Stomach smooth muscle (tissue), 2 donors: ENCODE results near the gene SRBD1.
"Not testable (repeated sequence)": the region's sequence is repeated elsewhere in the genome, so short reads cannot be mapped to it uniquely, and the experiment has no call there.

ENCODE experiments used
- H3K27ac ChIP-seq: one replicate; pipeline ENCODE4 v1.7.0; 2013; ENCODE audit warnings: mild to moderate bottlenecking, low read length, inconsistent platforms
- H3K27me3 ChIP-seq, 2 donors: one replicate each; pipeline ENCODE4 v1.7.0; 2013; ENCODE audit warnings: low read length in 2 of 2; ENCODE audit not compliant: insufficient read depth in 2 of 2, control insufficient read depth in 1 of 2
- H3K36me3 ChIP-seq, 2 donors: one replicate each; pipeline ENCODE4 v1.7.0; 2013; ENCODE audit warnings: low read length in 2 of 2; ENCODE audit not compliant: control insufficient read depth in 2 of 2, insufficient read depth in 2 of 2
- H3K4me1 ChIP-seq: one replicate; pipeline ENCODE4 v1.7.0; 2013; ENCODE audit warnings: low read length; ENCODE audit not compliant: control insufficient read depth, insufficient read depth
- H3K4me3 ChIP-seq, 2 donors: one replicate each; pipeline ENCODE4 v1.7.0; 2013; ENCODE audit warnings: low read length in 2 of 2
- H3K9ac ChIP-seq, 2 donors: one replicate each; pipeline ENCODE4 v1.7.0; 2013; ENCODE audit warnings: low read length in 2 of 2, mild to moderate bottlenecking in 1 of 2
- H3K9me3 ChIP-seq, 2 donors: one replicate each; pipeline ENCODE4 v1.7.0; 2013; ENCODE audit warnings: low read length in 2 of 2; ENCODE audit not compliant: control insufficient read depth in 2 of 2
- donor health status: healthy.
- donor health status: Pancreatic carcinoma.

Gene SRBD1

DNA sequence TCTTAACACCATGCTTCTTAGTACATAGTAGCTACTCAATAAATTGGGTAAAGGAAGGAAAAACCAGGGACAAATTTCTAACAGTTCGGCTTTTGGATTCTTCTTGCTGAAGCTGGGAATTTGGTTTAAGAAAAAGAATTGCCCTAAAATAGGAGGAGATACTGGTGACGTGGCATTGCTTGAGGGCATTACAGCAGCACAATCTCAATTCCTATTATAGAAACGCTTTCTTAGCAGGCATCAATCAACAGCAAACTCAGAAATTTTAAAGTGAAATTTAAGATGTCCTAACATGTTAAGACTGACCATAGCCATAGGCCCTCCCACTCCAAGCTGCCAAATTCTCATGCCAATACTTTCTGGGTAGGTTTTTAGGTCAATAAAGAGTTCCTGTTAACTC is 169.5 kb downstream of the SRBD1 start:
- H3K27ac ChIP-seq = no peak overlapping the region
- no peaks in the 10 kb centered on the region for H3K36me3 ChIP-seq
- H3K27me3 ChIP-seq = no peaks in the 10 kb centered on the region
- H3K4me3 ChIP-seq = no peak overlapping the region
- no peaks in the 10 kb centered on the region for H3K9me3 ChIP-seq
- no peak overlapping the region for H3K9ac ChIP-seq
- no peaks in the 10 kb centered on the region for H3K4me1 ChIP-seq

- H3K9ac ChIP-seq = no peak overlapping the region
- no peaks in the 10 kb centered on the region for H3K27me3 ChIP-seq
- H3K36me3 ChIP-seq = no peaks in the 10 kb centered on the region
- H3K27ac ChIP-seq = no peak overlapping the region
- no peaks in the 10 kb centered on the region for H3K9me3 ChIP-seq
- no peaks in the 10 kb centered on the region for H3K4me1 ChIP-seq
- H3K4me3 ChIP-seq = no peak overlapping the region
These were observed 171.0 kb downstream of the SRBD1 start for GRCh38 chr2:45439788-45440773.

DNA sequence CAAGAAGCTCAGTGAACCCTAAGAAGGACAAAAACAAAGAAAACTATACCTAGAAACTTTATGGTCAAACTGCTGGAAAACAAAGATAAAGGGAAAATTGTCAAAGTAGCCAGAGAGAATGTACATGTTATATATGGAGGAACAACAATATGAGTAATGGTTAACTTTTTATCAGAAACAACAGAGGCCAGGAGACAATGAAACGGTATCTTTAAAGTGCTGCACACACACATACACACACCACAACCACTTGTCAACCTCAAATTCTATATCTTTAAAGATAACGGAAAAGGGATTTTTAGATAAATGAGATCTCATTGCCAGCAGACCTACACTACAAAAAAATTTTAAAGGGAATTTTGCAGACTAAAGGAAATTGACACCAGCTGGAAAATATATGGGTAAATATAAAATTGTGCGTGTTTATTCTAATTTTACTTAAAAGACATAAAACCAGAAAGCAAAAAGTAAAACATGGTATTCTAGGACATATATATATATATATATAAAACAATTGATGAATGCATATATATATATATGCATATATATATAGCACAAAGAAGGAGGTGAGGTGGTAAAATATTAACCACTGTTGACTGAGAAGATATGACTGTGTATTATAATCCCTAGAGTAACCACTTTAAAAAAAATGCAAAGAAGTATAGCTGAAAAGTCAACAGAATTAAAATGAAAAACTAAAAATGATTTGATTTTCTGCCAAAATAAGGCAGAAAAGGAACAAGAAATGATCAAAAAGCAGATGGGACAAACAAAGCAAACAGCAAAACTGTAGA is 172.0 kb downstream of the SRBD1 start:
- no peaks in the 10 kb centered on the region for H3K9me3 ChIP-seq
- H3K9ac ChIP-seq = no peak overlapping the region
- H3K27me3 ChIP-seq = no peaks in the 10 kb centered on the region
- H3K27ac ChIP-seq = no peak overlapping the region
- no peak overlapping the region for H3K4me3 ChIP-seq
- no peaks in the 10 kb centered on the region for H3K4me1 ChIP-seq
- no peaks in the 10 kb centered on the region for H3K36me3 ChIP-seq

- H3K9me3 ChIP-seq = no peaks in the 10 kb centered on the region
- H3K36me3 ChIP-seq = no peaks in the 10 kb centered on the region
- no peak overlapping the region for H3K27ac ChIP-seq
- H3K27me3 ChIP-seq = no peaks in the 10 kb centered on the region
- no peak overlapping the region for H3K4me3 ChIP-seq
- H3K9ac ChIP-seq = no peak overlapping the region
- H3K4me1 ChIP-seq = no peaks in the 10 kb centered on the region
These were observed 174.6 kb downstream of the SRBD1 start for GRCh38 chr2:45436456-45436855.

DNA sequence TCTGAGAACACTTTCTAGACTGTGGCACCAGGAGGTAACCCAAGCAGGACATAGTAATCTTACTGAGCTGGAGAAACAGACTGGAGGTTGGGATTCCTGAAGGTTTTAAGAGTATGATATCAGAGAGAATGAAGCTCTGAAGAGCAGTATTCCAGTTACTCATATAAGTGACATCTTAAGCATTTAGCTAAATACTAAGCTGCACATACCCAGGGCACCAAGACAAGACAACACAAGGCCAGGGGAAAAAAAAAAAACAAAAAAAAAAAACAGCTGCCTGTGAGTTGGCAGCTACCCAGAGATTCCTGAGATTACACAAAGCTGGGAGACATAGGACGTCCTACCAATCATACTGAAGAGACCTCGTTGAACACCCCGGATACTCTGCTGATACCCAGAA is 175.8 kb downstream of the SRBD1 start:
- Histone ChIP-seq H3K36me3 (no peaks in the 10 kb centered on the region), H3K27ac (no peak overlapping the region), H3K4me1 (no peaks in the 10 kb centered on the region), H3K27me3 (no peaks in the 10 kb centered on the region), H3K9ac (no peak overlapping the region), H3K9me3 (no peaks in the 10 kb centered on the region), H3K4me3 (no peak overlapping the region)

GRCh38 chr2:45433363-45433762 is 177.7 kb downstream of the SRBD1 start:
- no peaks in the 10 kb centered on the region for H3K36me3 ChIP-seq
- no peaks in the 10 kb centered on the region for H3K9me3 ChIP-seq
- no peak overlapping the region for H3K27ac ChIP-seq
- no peak overlapping the region for H3K9ac ChIP-seq
- H3K27me3 ChIP-seq = no peaks in the 10 kb centered on the region
- H3K4me3 ChIP-seq = no peak overlapping the region
- no peaks in the 10 kb centered on the region for H3K4me1 ChIP-seq

DNA sequence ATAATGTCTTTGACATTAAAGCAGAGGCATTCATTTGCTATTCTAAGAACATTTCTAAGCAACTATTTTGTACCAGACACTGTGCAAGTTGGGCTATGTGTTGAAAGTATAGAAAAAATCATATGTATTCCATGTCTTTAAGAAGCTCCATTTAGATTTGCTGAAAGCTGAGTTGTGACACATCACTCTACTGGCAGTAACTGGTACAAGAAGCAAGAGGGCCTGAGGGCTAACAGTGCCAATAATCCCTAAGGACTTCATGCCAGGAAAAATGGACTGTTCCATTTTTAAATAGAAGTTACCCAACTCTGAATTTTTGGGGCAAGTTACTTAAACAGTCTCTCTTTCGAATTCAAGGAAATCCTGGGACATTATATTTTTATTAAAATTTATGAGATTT is 178.7 kb downstream of the SRBD1 start:
- Histone ChIP-seq H3K9ac (no peak overlapping the region), H3K27ac (no peak overlapping the region), H3K4me1 (no peaks in the 10 kb centered on the region), H3K9me3 (no peaks in the 10 kb centered on the region), H3K36me3 (no peaks in the 10 kb centered on the region), H3K27me3 (no peaks in the 10 kb centered on the region), H3K4me3 (no peak overlapping the region)

GRCh38 chr2:45426025-45426424 is 185.0 kb downstream of the SRBD1 start:
- not testable (repeated sequence) for H3K4me1 ChIP-seq, H3K27ac ChIP-seq, H3K27me3 ChIP-seq, H3K9ac ChIP-seq, H3K9me3 ChIP-seq, H3K36me3 ChIP-seq, H3K4me3 ChIP-seq

- no peaks in the 10 kb centered on the region for H3K9me3 ChIP-seq
- no peak overlapping the region for H3K9ac ChIP-seq
- H3K4me3 ChIP-seq = no peak overlapping the region
- H3K4me1 ChIP-seq = no peaks in the 10 kb centered on the region
- H3K27ac ChIP-seq = no peak overlapping the region
- H3K36me3 ChIP-seq = no peaks in the 10 kb centered on the region
- no peaks in the 10 kb centered on the region for H3K27me3 ChIP-seq
These were observed 188.1 kb downstream of the SRBD1 start for GRCh38 chr2:45422921-45423320.

GRCh38 chr2:45418532-45418931 is 192.5 kb downstream of the SRBD1 start:
- Histone ChIP-seq H3K4me3 (no peak overlapping the region), H3K27ac (no peak overlapping the region), H3K4me1 (no peaks in the 10 kb centered on the region), H3K27me3 (no peaks in the 10 kb centered on the region), H3K9me3 (no peaks in the 10 kb centered on the region), H3K36me3 (no peaks in the 10 kb centered on the region), H3K9ac (no peak overlapping the region)
